GM12878 (cell line): ENCODE data around the gene MSI2. TPM values are rescaled to one million over a fixed set of nuclear protein-coding genes. Genes with fewer than 3 reads are reported as not detected.

ENCODE experiments used
- ATAC-seq: fragments of 200-7000 bp; cut with Tn5 transposase; 3 replicates; pipeline ENCODE4 v1.9.1; 2020; ENCODE audit warnings: mild to moderate bottlenecking, moderate library complexity
- BruUV-seq: library from RNA; stranded (reverse); fragments of 400-500 nt; replicated peaks from 2 replicates; lab custom pipeline; 2021; lab: Mats Ljungman, UMichigan
- CTCF ChIA-PET: fragments of 300-600 bp; sonication (Branson Sonifier 250); formaldehyde crosslinking; extraction: SDS; loops from one replicate; lab custom pipeline; 2021; ENCODE audit warnings: inconsistent platforms; lab: Yijun Ruan, JAX
- POLR2A ChIA-PET: fragments of 350-600 bp; formaldehyde crosslinking; extraction: SDS; loops from one replicate; lab custom pipeline; 2021; ENCODE audit warnings: inconsistent platforms; lab: Charles Lee
- RAD21 ChIA-PET: fragments of 300-600 bp; sonication (Branson Sonifier 250); formaldehyde crosslinking; loops from one replicate; lab custom pipeline; 2023; ENCODE audit warnings: antibody characterized with exemption; ENCODE audit not compliant: unreplicated experiment; lab: Charles Lee
- SMC1A ChIA-PET: fragments of 300-600 bp; sonication (Branson Sonifier 250); formaldehyde crosslinking; loops from one replicate; lab custom pipeline; 2023; ENCODE audit not compliant: unreplicated experiment, uncharacterized antibody; lab: Charles Lee
- DNase-seq: peaks from one replicate; pipeline ENCODE4 v3.0.0-alpha.2; 2011; ENCODE audit warnings: low read depth, low spot score
- FAIRE-seq: peaks from 3 replicates; lab custom pipeline; 2011; peaks lifted over from hg19 to GRCh38; lab: Jason Lieb, UNC
- H2AFZ ChIP-seq: 2 replicates; pipeline ENCODE4 v1.6.0; 2011; ENCODE audit warnings: low read depth, low read length, control low read depth; ENCODE audit not compliant: control insufficient read depth
- H3K27ac ChIP-seq: 2 replicates; pipeline ENCODE4 v1.5.1; 2011; ENCODE audit warnings: control low read depth; ENCODE audit not compliant: control insufficient read depth, insufficient read depth
- H3K27me3 ChIP-seq, 2 experiments: replicated peaks in 1 of 2; 2 replicates each; pipeline versions ENCODE4 v1.6.0 to v1.6.1; 2011; ENCODE audit warnings: low read length in 1 of 2; ENCODE audit not compliant: control insufficient read depth in 2 of 2, insufficient read depth in 2 of 2
- H3K36me3 ChIP-seq, 2 experiments: 2 replicates each; pipeline ENCODE4 v1.5.1; 2011; ENCODE audit warnings: low read length in 1 of 2; ENCODE audit not compliant: control insufficient read depth in 2 of 2, insufficient read depth in 2 of 2
- H3K4me1 ChIP-seq: 2 replicates; pipeline ENCODE4 v1.6.1; 2011; ENCODE audit warnings: mild to moderate bottlenecking, low read length, moderate library complexity, mixed read lengths; ENCODE audit not compliant: control insufficient read depth, insufficient read depth
- H3K4me2 ChIP-seq: 2 replicates; pipeline ENCODE4 v1.6.0; 2011; ENCODE audit warnings: control low read depth; ENCODE audit not compliant: control insufficient read depth, insufficient read depth
- H3K4me3 ChIP-seq: fragments of 200-600 bp; sonication (generic); 2 replicates; pipeline ENCODE4 v1.5.1; 2016
- H3K79me2 ChIP-seq: 2 replicates; pipeline ENCODE4 v1.6.0; 2011; ENCODE audit warnings: low read length; ENCODE audit not compliant: control insufficient read depth, insufficient read depth
- H3K9ac ChIP-seq: 2 replicates; pipeline ENCODE4 v1.8.0; 2011; ENCODE audit warnings: low read length, control low read depth, mixed read lengths; ENCODE audit not compliant: control insufficient read depth, insufficient read depth
- H3K9me3 ChIP-seq: replicated peaks from 3 replicates; pipeline ENCODE4 v1.5.1; 2011; ENCODE audit warnings: mild to moderate bottlenecking, low read length; ENCODE audit not compliant: control insufficient read depth, insufficient read depth
- H4K20me1 ChIP-seq: 2 replicates; pipeline ENCODE4 v1.6.0; 2011; ENCODE audit not compliant: control insufficient read depth, insufficient read depth
- HDGF ChIP-seq: fragments of 450-650 bp; IDR thresholded peaks from 2 replicates; pipeline ENCODE4 v1.6.1; 2016; ENCODE audit warnings: antibody characterized with exemption
- MEF2B ChIP-seq: fragments of 450-650 bp; IDR thresholded peaks from 2 replicates; pipeline ENCODE4 v1.6.1; 2018; ENCODE audit warnings: mild to moderate bottlenecking, moderate library complexity; ENCODE audit not compliant: partially characterized antibody, poor library complexity, severe bottlenecking
- NBN ChIP-seq: fragments of 450-650 bp; IDR thresholded peaks from 2 replicates; pipeline ENCODE4 v1.6.1; 2016
- NKRF ChIP-seq: fragments of 450-650 bp; conservative IDR thresholded peaks from 2 replicates; pipeline ENCODE4 v1.6.1; 2017; ENCODE audit warnings: mild to moderate bottlenecking, moderate library complexity
- RELB ChIP-seq: fragments of 450-650 bp; IDR thresholded peaks from 2 replicates; pipeline ENCODE4 v1.6.1; 2017; ENCODE audit warnings: low read depth, mild to moderate bottlenecking, moderate library complexity
- RFX5 ChIP-seq: IDR thresholded peaks from 2 replicates; pipeline ENCODE4 v1.6.1; 2011; ENCODE audit warnings: low read depth, low read length, improper control_type of control experiment
- in situ Hi-C: fragments of 300-500 bp; cut with MboI; formaldehyde crosslinking; loops from 9 replicates; pipeline ENCODE4 v1.14.3; 2018; ENCODE audit warnings: mixed read lengths
- intact Hi-C: fragments of 100-400 bp; cut with micrococcal nuclease; formaldehyde crosslinking; loops from one replicate; pipeline ENCODE4 v1.14.2; 2022; ENCODE audit not compliant: unreplicated experiment
- polyA plus RNA-seq, 11 experiments: library from polyadenylated mRNA; depleted of rRNA in 4 of 11; unstranded in 6 of 11; stranded (reverse) in 5 of 11; fragments of >200 nt; fragmentation: Nextera tagmentation in 4 of 11; fragmentation: Illumina TruSeq in 1 of 11; extraction: Ambion mirVana in 4 of 11; extraction: Trizol in 1 of 11; gene quantifications; 1 replicate in 1 of 11; 2 replicates in 10 of 11; pipeline versions ENCODE4 v1.2.1 to v1.2.3, GENCODE V29; 2011 to 2016; ENCODE audit warnings: inconsistent platforms in 2 of 11, missing spikeins in 2 of 11, low read depth in 1 of 11
- total RNA-seq, 4 experiments: library from RNA; depleted of rRNA in 3 of 4; stranded (reverse); fragments of >200 nt in 3 of 4; fragmentation: Illumina TruSeq in 1 of 4; extraction: Trizol in 1 of 4; gene quantifications; 2 replicates each; pipeline versions ENCODE4 v1.2.1 to v1.2.3, GENCODE V29; 2013 to 2021

Gene MSI2
- total and polyA plus RNA-seq, 10 of the 15 experiments (the other 5 are each of a cell fraction or from before 2014, with no cell fraction given): 6.1 to 76.1 (median 42.0) TPM

- FAIRE-seq (no peak), DNase-seq (no peak)
- Histone ChIP-seq H3K4me2 (no peak overlapping the region), H2AFZ (no peak overlapping the region)
- SMC1A ChIA-PET: interaction anchor here (1.0 to 1.8 kb wide), 3 partner anchors 16 to 435 kb away, joined by 3 to 4 read pairs (median 3); no protein-coding TSS in a partner anchor
- intact Hi-C loops: loop anchor here (10.0 kb wide), 2 partner anchors 224 to 544 kb away; no protein-coding TSS in a partner anchor
- POLR2A ChIA-PET: no interaction called here
- no peak for TF ChIP-seq HDGF
- no peak for TF ChIP-seq NKRF
- no peak for TF ChIP-seq NBN
- TF ChIP-seq RFX5: no peak
- no peak for TF ChIP-seq MEF2B
- no peak for TF ChIP-seq RELB
- TF ChIP-seq, all 136 proteins: peak for 0
- no peaks in the 10 kb centered on the region for H4K20me1 ChIP-seq
- no peaks in the 10 kb centered on the region for H3K79me2 ChIP-seq
- peaks cover 4% of the 10 kb centered on the region; the same call in 1 of the 2 replicates for H3K4me1 ChIP-seq
- H3K9me3 ChIP-seq: no peaks in the 10 kb centered on the region
- no peak overlapping the region for H3K9ac ChIP-seq
- H3K27me3 ChIP-seq: no peaks in the 10 kb centered on the region
- H3K27ac ChIP-seq: no peak overlapping the region
- no peak overlapping the region for H3K4me3 ChIP-seq
- CTCF ChIA-PET: interaction anchor here (1.1 kb wide), 1 partner anchor 105 kb away, joined by 3 read pairs; no protein-coding TSS in a partner anchor
- no TSS peak for BruUV-seq
- in situ Hi-C loops: no loop called here
- RAD21 ChIA-PET: interaction anchor here (1.0 kb wide), 1 partner anchor 69 kb away, joined by 3 read pairs; no protein-coding TSS in a partner anchor
- ATAC-seq: no peak
- peaks cover 4 to 8% of the 10 kb centered on the region in 2 experiments for H3K36me3 ChIP-seq
Observed at GRCh38 chr17:57678393-57678792, 422.1 kb downstream of the MSI2 start.
